ENCODE results near the gene BTAF1. TPM values are rescaled to one million over a fixed set of nuclear protein-coding genes. Genes with fewer than 3 reads are reported as not detected.
"Not testable (repeated sequence)": the region's sequence is repeated elsewhere in the genome, so short reads cannot be mapped to it uniquely, and the experiment has no call there.

BTAF1 gene
- total RNA-seq, 6 experiments from 2014 or later: 18.1 to 20.8 (median 20.4) TPM

DNA sequence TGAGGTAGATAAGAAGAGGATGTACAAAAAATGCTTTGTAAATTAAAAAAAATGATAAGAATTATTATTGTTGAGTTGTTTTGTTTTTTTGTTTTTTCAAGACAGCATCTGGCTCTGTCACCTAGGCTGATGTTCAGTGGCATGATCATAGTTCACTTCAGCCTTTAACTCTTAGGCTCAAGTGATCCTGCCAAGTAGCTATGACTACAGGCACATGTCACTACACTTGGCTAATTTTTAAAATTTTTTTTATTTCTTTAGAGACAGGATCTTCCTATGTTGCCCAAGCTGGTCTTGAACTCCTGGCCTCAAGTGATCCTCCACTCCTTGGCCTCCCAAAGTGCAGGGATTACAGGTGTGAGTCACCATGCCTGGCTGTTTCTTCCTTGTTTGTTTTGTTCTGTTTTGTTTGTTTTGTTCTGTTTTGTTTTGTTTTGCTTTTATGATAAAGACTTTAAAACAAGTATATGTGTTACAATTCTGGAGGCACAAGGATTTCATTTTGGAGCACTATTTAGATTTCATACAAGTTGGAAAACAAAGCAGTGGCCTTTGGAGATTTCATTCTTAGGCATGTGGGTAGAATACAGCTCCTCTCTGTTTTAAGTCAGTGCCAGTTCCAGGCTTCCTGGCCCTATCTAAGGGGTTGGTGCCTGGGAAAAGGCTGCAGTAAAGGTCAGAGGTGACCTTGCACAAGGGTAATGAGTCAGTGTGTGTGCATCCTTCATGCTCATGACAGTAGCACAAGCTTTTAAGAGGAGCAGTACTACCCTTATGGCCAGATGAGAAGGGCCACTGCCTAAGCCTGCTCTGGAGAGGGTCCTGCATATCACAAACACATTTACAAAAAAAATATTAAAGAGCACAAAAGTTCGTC, 32.2 kb upstream of the BTAF1 start:
- no peaks in the 10 kb centered on the region for H3K9me3 Mint-ChIP-seq
- peak overlapping the region; percentile 25; the same call in 1 of the 2 replicates for H3K27ac Mint-ChIP-seq
- no peak overlapping the region for H3K4me3 Mint-ChIP-seq
- H3K27me3 Mint-ChIP-seq (ENCODE audit: insufficient read depth): no peaks in the 10 kb centered on the region; the same call in 1 of the 2 replicates
- peak; percentile 49 for DNase-seq
- no peaks in the 10 kb centered on the region for H3K36me3 Mint-ChIP-seq (ENCODE audit: low read depth)
- H3K4me1 Mint-ChIP-seq (ENCODE audit: low read depth): peaks cover 31% of the 10 kb centered on the region
- TF ChIP-seq CTCF (IDR thresholded peaks at IDR 0.05): no peak

GRCh38 chr10:91893051-91893450, 30.5 kb upstream of the BTAF1 start:
- H3K9me3 Mint-ChIP-seq: no peaks in the 10 kb centered on the region
- peaks cover 8% of the 10 kb centered on the region for H3K27me3 Mint-ChIP-seq (ENCODE audit: insufficient read depth)
- TF ChIP-seq CTCF (IDR thresholded peaks at IDR 0.05): no peak
- no peaks in the 10 kb centered on the region for H3K36me3 Mint-ChIP-seq (ENCODE audit: low read depth)
- H3K4me3 Mint-ChIP-seq: no peak overlapping the region
- H3K27ac Mint-ChIP-seq: no peak overlapping the region
- no peak for DNase-seq
- peaks cover 18% of the 10 kb centered on the region for H3K4me1 Mint-ChIP-seq (ENCODE audit: low read depth)

GRCh38 chr10:91894261-91894685, 29.3 kb upstream of the BTAF1 start:
- not testable (repeated sequence) for H3K36me3 Mint-ChIP-seq (ENCODE audit: low read depth); DNase-seq; H3K9me3 Mint-ChIP-seq; H3K27ac Mint-ChIP-seq; H3K4me3 Mint-ChIP-seq
- peaks cover 16% of the 10 kb centered on the region for H3K4me1 Mint-ChIP-seq (ENCODE audit: low read depth)
- H3K27me3 Mint-ChIP-seq (ENCODE audit: insufficient read depth): peaks cover 17% of the 10 kb centered on the region

DNA sequence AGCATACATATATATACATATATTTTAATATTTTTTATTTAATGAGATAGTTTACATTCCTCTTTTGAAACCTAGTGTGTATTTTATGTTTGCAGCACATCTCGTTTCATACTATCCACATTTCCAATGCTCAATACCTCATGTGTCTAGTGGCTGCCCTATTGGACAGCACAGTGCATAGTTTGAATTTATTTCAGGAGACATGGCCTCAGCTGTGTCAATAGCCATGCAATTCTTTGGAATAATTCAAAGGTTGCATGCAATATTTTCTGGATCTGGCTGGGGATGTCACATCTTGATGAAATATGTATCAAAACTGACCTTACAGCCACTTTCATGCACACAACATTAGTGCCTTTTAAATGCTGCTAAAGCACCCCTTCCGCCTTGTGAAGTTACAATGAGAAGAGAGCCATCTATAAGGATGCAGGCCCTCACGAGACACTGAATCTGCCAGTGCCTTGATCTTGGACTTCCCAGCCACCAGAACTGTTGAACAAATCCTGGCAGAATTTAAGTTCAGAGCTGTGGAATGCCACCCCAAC, 27.3 kb upstream of the BTAF1 start:
- H3K27ac Mint-ChIP-seq: no peak overlapping the region

GRCh38 chr10:91897421-91897820, 26.1 kb upstream of the BTAF1 start:
- no peak overlapping the region for H3K27ac Mint-ChIP-seq
- DNase-seq: no peak
- H3K27me3 Mint-ChIP-seq (ENCODE audit: insufficient read depth): peaks cover 19% of the 10 kb centered on the region
- no peak overlapping the region for H3K4me3 Mint-ChIP-seq
- no peaks in the 10 kb centered on the region for H3K36me3 Mint-ChIP-seq (ENCODE audit: low read depth)
- no peak for TF ChIP-seq CTCF (IDR thresholded peaks at IDR 0.05)
- H3K9me3 Mint-ChIP-seq: no peaks in the 10 kb centered on the region
- peaks cover 16% of the 10 kb centered on the region for H3K4me1 Mint-ChIP-seq (ENCODE audit: low read depth)

More for the DNA sequence above, 27.3 kb upstream of the BTAF1 start:
- no peak for TF ChIP-seq CTCF (IDR thresholded peaks at IDR 0.05)
- H3K36me3 Mint-ChIP-seq (ENCODE audit: low read depth): no peaks in the 10 kb centered on the region
- peaks cover 19% of the 10 kb centered on the region for H3K27me3 Mint-ChIP-seq (ENCODE audit: insufficient read depth)
- H3K9me3 Mint-ChIP-seq: no peaks in the 10 kb centered on the region
- no peak for DNase-seq
- no peak overlapping the region for H3K4me3 Mint-ChIP-seq
- H3K4me1 Mint-ChIP-seq (ENCODE audit: low read depth): peaks cover 12% of the 10 kb centered on the region
